Right atrium auricular region (tissue), 2 donors: Measurements from ENCODE around the gene MRPS25. TPM values are rescaled to one million over a fixed set of nuclear protein-coding genes. Genes with fewer than 3 reads are reported as not detected.

Experiments
- DNase-seq: peaks from one replicate; pipeline ENCODE4 v3.0.0-alpha.2; 2019; ENCODE audit warnings: low spot score
- H3K27ac ChIP-seq, 2 donors: fragments of 200-600 bp; sonication (generic); 1 replicate in 1 of 2; 2 replicates in 1 of 2; pipeline ENCODE4 v1.5.1; 2016 to 2019
- H3K27me3 ChIP-seq, 2 donors: fragments of 200-600 bp; sonication (generic); one replicate each; pipeline versions ENCODE4 v1.5.1 to v1.6.0; 2017 to 2019
- H3K36me3 ChIP-seq: fragments of 200-600 bp; sonication (generic); one replicate; pipeline ENCODE4 v1.5.1; 2016
- H3K4me1 ChIP-seq, 2 donors: fragments of 200-600 bp; sonication (generic); one replicate each; pipeline versions ENCODE4 v1.5.1 to v1.6.0; 2017 to 2019
- H3K4me3 ChIP-seq, 2 donors: fragments of 200-600 bp; sonication (generic); 1 replicate in 1 of 2; 2 replicates in 1 of 2; pipeline ENCODE4 v1.5.1; 2017 to 2019; ENCODE audit warnings: mild to moderate bottlenecking in 1 of 2, moderate library complexity in 1 of 2
- H3K9me3 ChIP-seq, 2 donors: fragments of 200-600 bp; sonication (generic); one replicate each; pipeline ENCODE4 v1.5.1; 2019
- CTCF ChIP-seq, 2 donors: fragments of 200-600 bp; sonication (generic); IDR thresholded peaks; one replicate each; pipeline ENCODE4 v1.5.1; 2019; ENCODE audit warnings: antibody characterized with exemption in 2 of 2
- total RNA-seq, 2 donors: library from RNA; depleted of rRNA; stranded (reverse); fragments of >200 nt; gene quantifications; one replicate each; pipeline ENCODE4 v1.1.0, GENCODE V29; 2016

The MRPS25 gene
- total RNA-seq, 2 donors from 2014 or later = 29.2 to 121 TPM

DNA sequence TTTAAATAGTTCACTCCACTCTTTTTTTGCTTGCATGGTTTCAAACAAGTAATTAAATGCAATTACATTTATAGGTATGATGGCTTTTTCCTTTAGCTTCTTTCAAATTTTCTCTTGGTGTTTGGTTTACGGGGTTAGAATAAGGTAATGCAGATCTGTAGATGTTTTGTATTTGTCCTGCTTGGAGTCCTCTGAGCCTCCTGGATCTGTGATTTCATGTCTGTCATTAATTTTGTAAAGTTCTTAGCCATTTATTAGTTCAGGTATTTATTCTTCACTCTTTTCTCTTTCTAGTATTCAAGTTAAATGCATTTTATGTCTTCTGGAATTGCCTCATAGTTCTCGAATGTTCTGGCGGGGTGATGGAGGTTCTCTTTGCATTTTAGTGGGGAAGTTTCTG lies 1.4 kb upstream of the MRPS25 start:
- Histone ChIP-seq H3K4me3 (no peak overlapping the region), H3K36me3 (peaks cover 4% of the 10 kb centered on the region), H3K27me3 (no peaks in the 10 kb centered on the region), H3K4me1 (peaks cover 0 to 19% of the 10 kb centered on the region in 2 donors), H3K9me3 (no peaks in the 10 kb centered on the region), H3K27ac (no peak overlapping the region)
- no peak for DNase-seq
- no peak for TF ChIP-seq CTCF (IDR thresholded peaks at IDR 0.05)

DNA sequence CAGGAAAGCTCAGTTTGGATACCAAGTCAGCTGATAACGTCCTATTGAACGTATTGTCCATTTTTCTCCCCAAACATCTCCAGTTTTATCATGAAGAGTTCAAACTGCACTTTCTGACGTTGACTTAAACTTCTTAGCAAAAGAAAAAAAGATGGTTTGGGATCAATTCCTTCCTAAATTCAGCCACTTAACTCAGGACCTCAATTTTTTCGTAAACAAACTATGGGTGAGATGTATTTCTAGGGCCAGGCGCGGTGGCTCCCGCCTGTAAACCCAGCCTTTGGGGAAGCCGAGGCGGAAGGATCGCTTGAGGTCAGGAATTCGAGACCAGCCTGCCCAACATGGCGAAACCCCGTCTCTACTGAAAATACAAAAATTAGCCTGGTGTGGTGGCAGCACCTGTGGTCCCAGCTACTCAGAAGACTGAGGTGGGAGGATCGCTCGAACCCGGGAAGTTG lies 464 bp upstream of the MRPS25 start:
- Histone ChIP-seq H3K4me3 (peak overlapping the region; percentile 82), H3K36me3 (no peaks in the 10 kb centered on the region), H3K27me3 (no peaks in the 10 kb centered on the region), H3K27ac (peak overlapping the region; percentile 85 to 86), H3K4me1 (peaks cover 0 to 19% of the 10 kb centered on the region in 2 donors), H3K9me3 (no peaks in the 10 kb centered on the region)
- DNase-seq = no peak
- no peak for TF ChIP-seq CTCF (IDR thresholded peaks at IDR 0.05)

DNA sequence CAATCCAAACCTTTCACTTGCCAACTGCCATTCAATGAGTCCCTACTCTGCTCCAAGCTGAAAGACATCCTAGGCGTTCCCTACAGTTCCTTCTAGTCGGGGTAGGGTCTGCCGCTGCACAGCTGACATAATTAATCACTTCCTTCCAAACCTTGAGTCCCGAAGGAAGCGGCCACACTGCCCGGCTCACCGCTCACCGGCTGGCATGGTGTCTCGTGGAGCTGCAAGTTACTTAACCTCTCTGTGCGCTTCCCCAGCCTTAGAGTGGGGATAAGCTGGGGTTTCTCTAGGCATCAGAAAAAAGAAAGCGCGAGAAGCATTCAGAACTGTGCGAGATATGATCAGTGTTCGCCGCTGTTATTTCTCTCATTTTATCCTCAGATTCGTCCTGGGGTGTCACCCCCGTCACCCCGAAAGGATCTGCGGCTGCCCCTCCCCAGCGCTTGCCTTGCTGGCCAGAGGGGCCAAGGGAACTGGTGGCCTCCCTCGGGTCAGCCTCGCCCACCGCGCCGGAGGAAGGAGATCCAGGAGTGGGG lies 748 bp downstream of the MRPS25 start:
- DNase-seq = no peak
- H3K27ac ChIP-seq = peak overlapping the region; percentile 85 to 86
- no peak for TF ChIP-seq CTCF (IDR thresholded peaks at IDR 0.05)

DNA sequence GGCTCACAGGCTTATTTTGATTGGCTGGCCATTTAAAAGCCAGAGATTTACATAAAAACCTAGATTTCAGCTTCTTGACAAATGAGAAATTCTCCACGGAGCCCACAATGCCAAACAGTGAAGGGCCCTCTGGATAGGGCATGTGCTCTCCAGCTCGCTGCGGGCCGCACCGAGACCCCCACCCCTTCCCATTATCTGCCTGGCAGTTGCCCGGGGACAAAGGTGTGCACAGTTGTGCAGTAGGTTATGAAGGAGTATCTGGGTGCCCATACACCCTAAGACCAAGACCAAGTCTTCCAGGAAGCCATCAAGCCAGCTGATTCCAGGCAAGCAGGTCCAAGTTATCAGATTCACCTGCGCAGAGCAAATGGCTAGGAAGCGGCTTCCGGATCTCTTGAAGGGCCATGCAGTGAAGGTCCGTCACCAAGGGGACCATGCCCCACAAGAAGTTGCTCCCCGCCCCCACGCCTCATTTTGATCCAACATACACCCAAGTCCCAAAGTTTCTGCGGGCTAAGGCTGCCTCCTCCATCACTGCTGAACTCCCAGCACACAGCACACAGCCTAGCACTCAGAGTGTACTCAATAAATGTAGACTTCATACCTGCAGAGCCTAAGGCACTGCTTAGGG lies 1.3 kb downstream of the MRPS25 start:
- DNase-seq = no peak
- H3K27ac ChIP-seq = peak overlapping the region; percentile 85 to 86
- peak overlapping the region; percentile 82 for H3K4me3 ChIP-seq
- no peak for TF ChIP-seq CTCF (IDR thresholded peaks at IDR 0.05)
- H3K36me3 ChIP-seq = peaks cover 6% of the 10 kb centered on the region
- H3K4me1 ChIP-seq = peaks cover 0 to 19% of the 10 kb centered on the region in 2 donors
- H3K27me3 ChIP-seq = no peaks in the 10 kb centered on the region
- H3K9me3 ChIP-seq = no peaks in the 10 kb centered on the region

More for the DNA sequence above, 748 bp downstream of the MRPS25 start:
- H3K9me3 ChIP-seq = no peaks in the 10 kb centered on the region
- H3K4me3 ChIP-seq = peak overlapping the region; percentile 82
- no peaks in the 10 kb centered on the region for H3K36me3 ChIP-seq
- no peaks in the 10 kb centered on the region for H3K27me3 ChIP-seq
- peaks cover 0 to 19% of the 10 kb centered on the region in 2 donors for H3K4me1 ChIP-seq

DNA sequence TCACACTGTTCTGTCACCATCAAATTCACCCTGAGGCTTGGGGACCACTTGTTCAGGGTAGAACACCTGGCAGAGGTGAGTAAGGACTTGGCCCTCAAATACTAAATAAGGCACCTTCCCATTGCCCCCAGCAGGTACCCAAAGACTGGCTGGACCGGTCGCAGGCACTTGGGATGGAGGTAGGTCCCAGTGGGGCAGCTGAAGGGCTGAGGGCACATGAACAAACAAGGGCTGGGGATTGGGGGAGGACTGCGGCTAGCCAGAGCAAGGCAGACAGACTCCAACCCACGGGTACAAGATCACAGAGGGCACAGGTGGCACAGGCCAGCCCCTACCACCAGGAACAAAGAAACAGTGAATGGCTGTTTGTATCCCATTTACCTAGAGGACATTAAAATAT lies 1.9 kb downstream of the MRPS25 start:
- TF ChIP-seq CTCF (IDR thresholded peaks at IDR 0.05) = no peak
- DNase-seq = no peak
- no peaks in the 10 kb centered on the region for H3K27me3 ChIP-seq
- H3K36me3 ChIP-seq = peaks cover 11% of the 10 kb centered on the region
- H3K27ac ChIP-seq = peak overlapping the region; percentile 85 to 86
- peaks cover 0 to 19% of the 10 kb centered on the region in 2 donors for H3K4me1 ChIP-seq
- H3K4me3 ChIP-seq = peak overlapping the region; percentile 82
- H3K9me3 ChIP-seq = no peaks in the 10 kb centered on the region
